Endothelial cell (in vitro differentiated cells): Measurements from ENCODE around the gene CFAP77. TPM values are rescaled to one million over a fixed set of nuclear protein-coding genes. Genes with fewer than 3 reads are reported as not detected.
A peak's percentile ranks its signal among the peaks of the same experiment; 100 is the strongest.

Experiments used
- DNase-seq: peaks from one replicate; pipeline ENCODE4 v3.0.0; 2021; ENCODE audit warnings: low spot score
- H3K27ac Mint-ChIP-seq: one replicate; pipeline ENCODE4 v1.8.0; 2021; ENCODE audit warnings: mixed read lengths, inconsistent platforms; ENCODE audit not compliant: unreplicated experiment
- H3K27me3 Mint-ChIP-seq: one replicate; pipeline ENCODE4 v1.8.0; 2021; ENCODE audit warnings: mild to moderate bottlenecking, moderate library complexity, mixed read lengths, inconsistent platforms; ENCODE audit not compliant: unreplicated experiment
- H3K36me3 Mint-ChIP-seq: one replicate; pipeline ENCODE4 v1.8.0; 2021; ENCODE audit warnings: mild to moderate bottlenecking, low read depth, mixed read lengths, inconsistent platforms; ENCODE audit not compliant: unreplicated experiment
- H3K4me1 Mint-ChIP-seq: one replicate; pipeline ENCODE4 v1.8.0; 2021; ENCODE audit warnings: mild to moderate bottlenecking, mixed read lengths, inconsistent platforms; ENCODE audit not compliant: unreplicated experiment
- H3K4me3 Mint-ChIP-seq: one replicate; pipeline ENCODE4 v1.8.0; 2021; ENCODE audit warnings: mild to moderate bottlenecking, mixed read lengths, inconsistent platforms; ENCODE audit not compliant: unreplicated experiment
- H3K9me3 Mint-ChIP-seq: one replicate; pipeline ENCODE4 v1.8.0; 2021; ENCODE audit warnings: mixed read lengths, inconsistent platforms; ENCODE audit not compliant: unreplicated experiment
- long read RNA-seq: library from polyadenylated mRNA; unstranded; transcript quantifications from one replicate; pipeline ENCODE4 v2.0.0, GENCODE V29; 2020; ENCODE audit not compliant: unreplicated experiment
- total RNA-seq: library from RNA; stranded (reverse); fragmentation: NEBNext Ultra II Directional; extraction: Animal tissue kit (Norgen Biotek cat#: 25700); gene quantifications from one replicate; pipeline ENCODE4 v1.2.1, GENCODE V29; 2021; ENCODE audit not compliant: unreplicated experiment
- TF ChIP-seq, protein P1 (sequence below): fragments of 200-600 bp; sonication (generic); IDR thresholded peaks from one replicate; pipeline ENCODE4 v1.5.0; 2021; ENCODE audit warnings: antibody characterized with exemption; ENCODE audit not compliant: unreplicated experiment

The CFAP77 gene
- 3.7 TPM for total RNA-seq
- long read RNA-seq, partial matches to known transcripts, result 2 of 4 reads
- long read RNA-seq, other reads (novel, unspliced or antisense), result 0 of 4 reads

DNA sequence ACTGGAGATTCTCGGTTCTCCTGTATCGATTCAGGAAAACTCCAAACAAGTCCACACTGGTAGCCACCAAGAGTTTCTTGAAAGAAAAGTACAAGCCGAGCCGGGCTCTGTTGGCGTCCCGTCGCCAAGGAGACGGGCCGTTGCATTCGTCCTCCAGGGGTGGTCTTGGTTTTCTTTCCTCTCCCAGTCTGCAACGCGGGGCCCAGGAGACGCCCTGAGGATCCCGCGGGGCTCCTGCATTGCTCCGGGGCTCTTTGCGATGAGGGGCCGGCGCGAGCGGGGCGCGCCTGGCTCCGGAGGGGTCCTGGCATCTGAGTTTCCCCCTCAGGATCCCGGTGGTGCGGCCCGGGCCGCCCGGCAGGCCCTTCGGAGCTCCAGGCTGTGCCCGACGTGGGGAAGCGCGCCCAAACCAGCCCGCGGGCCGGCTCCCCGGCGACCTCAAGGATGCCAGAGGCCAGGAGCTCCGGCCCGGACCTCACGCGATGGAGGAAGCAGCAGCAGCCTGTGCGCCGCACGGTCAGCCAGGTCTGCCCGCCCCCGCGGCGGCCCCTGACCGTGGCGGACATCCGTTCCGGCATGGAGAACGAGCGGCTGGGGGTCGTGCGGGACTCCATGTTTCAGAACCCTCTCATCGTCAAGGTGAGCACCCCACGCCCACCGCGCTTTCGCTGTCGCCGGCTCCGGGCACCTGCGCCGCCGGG is at the start of gene CFAP77:
Gene CFAP77, plus strand, starts transcription at position 384 of the 701 bp plus-strand sequence. Its CDS starts 61 bp downstream, at position 445.
- TF ChIP-seq, protein P1, sequence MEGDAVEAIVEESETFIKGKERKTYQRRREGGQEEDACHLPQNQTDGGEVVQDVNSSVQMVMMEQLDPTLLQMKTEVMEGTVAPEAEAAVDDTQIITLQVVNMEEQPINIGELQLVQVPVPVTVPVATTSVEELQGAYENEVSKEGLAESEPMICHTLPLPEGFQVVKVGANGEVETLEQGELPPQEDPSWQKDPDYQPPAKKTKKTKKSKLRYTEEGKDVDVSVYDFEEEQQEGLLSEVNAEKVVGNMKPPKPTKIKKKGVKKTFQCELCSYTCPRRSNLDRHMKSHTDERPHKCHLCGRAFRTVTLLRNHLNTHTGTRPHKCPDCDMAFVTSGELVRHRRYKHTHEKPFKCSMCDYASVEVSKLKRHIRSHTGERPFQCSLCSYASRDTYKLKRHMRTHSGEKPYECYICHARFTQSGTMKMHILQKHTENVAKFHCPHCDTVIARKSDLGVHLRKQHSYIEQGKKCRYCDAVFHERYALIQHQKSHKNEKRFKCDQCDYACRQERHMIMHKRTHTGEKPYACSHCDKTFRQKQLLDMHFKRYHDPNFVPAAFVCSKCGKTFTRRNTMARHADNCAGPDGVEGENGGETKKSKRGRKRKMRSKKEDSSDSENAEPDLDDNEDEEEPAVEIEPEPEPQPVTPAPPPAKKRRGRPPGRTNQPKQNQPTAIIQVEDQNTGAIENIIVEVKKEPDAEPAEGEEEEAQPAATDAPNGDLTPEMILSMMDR, result no peak
- Mint-ChIP-seq H3K4me1 (peaks cover 32% of the 10 kb centered on the region), H3K36me3 (no peaks in the 10 kb centered on the region), H3K9me3 (no peaks in the 10 kb centered on the region), H3K4me3 (peak within 1 kb of the TSS; percentile 83), H3K27me3 (peaks cover 7% of the 10 kb centered on the region), H3K27ac (peak within 1 kb of the TSS; percentile 57)
- DNase-seq, result peak; percentile 68

DNA sequence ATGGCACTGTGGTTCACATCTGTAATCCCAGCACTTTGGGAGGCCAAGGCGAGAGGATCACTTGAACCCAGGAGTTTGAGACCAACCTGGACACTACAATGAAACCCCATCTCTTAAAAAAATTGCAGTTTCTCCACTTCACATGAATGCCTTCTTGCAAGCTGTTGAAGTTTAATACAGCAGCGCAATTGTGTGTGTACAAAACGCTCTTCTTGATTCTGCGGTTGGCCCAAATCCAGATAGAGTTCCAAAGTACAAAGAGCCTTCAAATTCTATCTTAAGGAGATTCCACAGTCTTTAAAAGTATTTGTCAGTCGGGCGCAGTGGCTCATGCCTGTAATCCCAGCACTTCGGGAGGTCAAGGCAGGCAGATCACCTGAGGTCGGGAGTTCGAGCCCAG is 45.9 kb upstream of the CFAP77 start:
- Mint-ChIP-seq H3K36me3 (no peaks in the 10 kb centered on the region), H3K9me3 (no peaks in the 10 kb centered on the region), H3K27ac (no peak overlapping the region), H3K4me1 (peaks cover 20% of the 10 kb centered on the region), H3K27me3 (no peaks in the 10 kb centered on the region), H3K4me3 (no peak overlapping the region)
- DNase-seq, result no peak
- TF ChIP-seq, protein P1, result no peak

DNA sequence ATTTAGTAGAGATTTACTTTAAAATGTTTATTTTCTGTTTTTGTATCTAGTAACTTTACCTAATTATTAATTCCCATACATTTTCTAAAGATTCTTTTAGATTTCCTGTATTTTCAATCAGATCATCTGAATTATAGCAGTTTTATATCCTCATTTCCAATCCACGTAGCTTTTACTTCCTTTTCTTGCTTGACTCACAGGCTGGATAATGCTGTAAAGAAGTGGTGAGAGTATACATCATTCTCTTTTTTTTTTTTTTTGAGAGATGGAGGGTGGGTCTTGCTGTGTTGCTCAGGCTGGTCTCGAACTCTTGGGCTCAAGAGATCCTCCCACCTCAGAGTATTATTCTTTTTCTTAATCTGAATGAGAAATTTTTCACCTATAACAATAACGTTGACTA is 44.0 kb upstream of the CFAP77 start:
- TF ChIP-seq, protein P1, result no peak
- H3K36me3 Mint-ChIP-seq, result no peaks in the 10 kb centered on the region
- H3K27me3 Mint-ChIP-seq, result no peaks in the 10 kb centered on the region
- peaks cover 38% of the 10 kb centered on the region for H3K4me1 Mint-ChIP-seq
- H3K9me3 Mint-ChIP-seq, result no peaks in the 10 kb centered on the region
- no peak overlapping the region for H3K27ac Mint-ChIP-seq
- no peak overlapping the region for H3K4me3 Mint-ChIP-seq
- DNase-seq, result no peak

DNA sequence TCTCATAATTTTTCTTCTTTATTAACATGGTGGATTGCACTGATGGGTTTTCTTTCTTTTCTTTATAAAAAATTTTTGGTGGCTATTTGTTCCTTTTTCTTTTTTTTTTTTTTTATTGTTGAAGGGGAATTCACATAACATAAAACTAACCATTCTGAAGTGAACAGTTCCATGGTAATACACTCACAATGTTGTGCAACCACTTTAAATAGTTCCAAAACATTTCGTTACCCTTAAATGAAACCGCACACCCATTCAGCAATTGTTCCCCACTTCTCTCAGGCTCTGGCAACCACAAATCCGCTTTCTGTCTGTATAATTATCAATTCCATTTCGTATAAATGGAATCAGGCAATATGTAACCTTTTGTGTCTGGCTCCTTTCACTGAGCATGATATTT is 43.5 kb upstream of the CFAP77 start:
- no peaks in the 10 kb centered on the region for H3K36me3 Mint-ChIP-seq
- H3K27me3 Mint-ChIP-seq, result no peaks in the 10 kb centered on the region
- no peak for DNase-seq
- H3K9me3 Mint-ChIP-seq, result no peaks in the 10 kb centered on the region
- H3K27ac Mint-ChIP-seq, result no peak overlapping the region
- no peak overlapping the region for H3K4me3 Mint-ChIP-seq
- H3K4me1 Mint-ChIP-seq, result peaks cover 42% of the 10 kb centered on the region
- TF ChIP-seq, protein P1, result no peak

DNA sequence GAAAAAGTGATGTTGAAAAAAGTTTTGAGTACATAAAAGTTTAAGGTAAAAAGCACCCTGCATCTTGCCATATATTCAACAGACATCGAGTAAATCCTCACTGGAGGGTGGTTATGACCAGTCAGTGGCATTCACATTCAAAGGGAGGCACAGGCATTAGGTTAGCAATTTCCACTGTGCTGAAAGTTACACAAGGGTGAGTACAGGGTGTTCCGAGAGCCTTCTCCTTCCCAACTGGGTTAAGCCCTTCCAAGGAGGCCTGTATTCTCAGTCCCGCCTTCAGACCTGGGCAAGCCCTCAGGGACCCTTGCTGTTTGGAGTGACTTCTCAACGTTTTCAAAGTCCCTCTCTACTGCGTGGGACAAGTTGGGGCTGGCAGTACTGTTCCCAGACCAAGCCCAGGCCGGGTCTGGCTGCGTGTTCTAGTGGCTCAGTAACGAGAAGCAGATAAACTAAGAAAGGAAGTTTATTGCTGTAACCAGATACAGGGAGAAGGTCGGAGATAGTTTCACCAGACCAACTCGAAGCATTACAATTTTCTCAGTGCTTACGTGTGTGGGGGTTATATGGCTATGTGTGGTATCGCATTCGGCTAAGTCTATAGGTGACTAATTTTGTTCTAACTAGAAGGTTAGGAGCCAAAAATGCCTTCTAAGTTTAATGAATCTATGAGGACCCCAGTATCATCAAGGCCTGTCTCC is 42.2 kb upstream of the CFAP77 start:
- Mint-ChIP-seq H3K27me3 (no peaks in the 10 kb centered on the region), H3K4me3 (no peak overlapping the region), H3K9me3 (no peaks in the 10 kb centered on the region), H3K27ac (peak overlapping the region; percentile 100), H3K4me1 (peaks cover 55% of the 10 kb centered on the region), H3K36me3 (peaks cover 6% of the 10 kb centered on the region)
- DNase-seq, result no peak
- TF ChIP-seq, protein P1, result no peak
